Measurements from ENCODE around the gene TIMMDC1.

The TIMMDC1 gene

DNA sequence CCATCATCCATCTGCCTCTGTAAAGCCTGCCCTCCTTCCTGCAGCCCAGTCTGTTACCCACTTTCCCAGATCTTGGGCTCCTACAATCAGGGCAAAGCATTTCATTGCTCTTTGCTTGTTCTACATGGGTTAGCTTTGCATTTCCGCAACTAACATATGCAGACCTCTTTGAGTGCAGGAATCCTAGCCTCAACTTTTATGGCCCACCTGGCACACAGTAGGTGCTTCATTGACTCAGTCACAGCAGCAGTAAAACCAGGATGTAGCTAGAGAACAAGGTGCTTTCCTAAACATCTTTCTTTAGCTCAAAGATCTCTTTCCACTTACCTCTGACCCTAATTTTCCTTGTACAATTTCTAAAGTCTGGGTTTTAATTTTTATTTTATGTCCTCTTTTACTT is 57.6 kb downstream of the TIMMDC1 start:
- no peaks in the 10 kb centered on the region for H3K9me3 ChIP-seq
- no peak overlapping the region for H3K4me3 ChIP-seq (ENCODE audit: low read depth in 1 of 2, low read length in 1 of 2)
- H3K27ac ChIP-seq: no peak overlapping the region
- TF ChIP-seq, protein P1, sequence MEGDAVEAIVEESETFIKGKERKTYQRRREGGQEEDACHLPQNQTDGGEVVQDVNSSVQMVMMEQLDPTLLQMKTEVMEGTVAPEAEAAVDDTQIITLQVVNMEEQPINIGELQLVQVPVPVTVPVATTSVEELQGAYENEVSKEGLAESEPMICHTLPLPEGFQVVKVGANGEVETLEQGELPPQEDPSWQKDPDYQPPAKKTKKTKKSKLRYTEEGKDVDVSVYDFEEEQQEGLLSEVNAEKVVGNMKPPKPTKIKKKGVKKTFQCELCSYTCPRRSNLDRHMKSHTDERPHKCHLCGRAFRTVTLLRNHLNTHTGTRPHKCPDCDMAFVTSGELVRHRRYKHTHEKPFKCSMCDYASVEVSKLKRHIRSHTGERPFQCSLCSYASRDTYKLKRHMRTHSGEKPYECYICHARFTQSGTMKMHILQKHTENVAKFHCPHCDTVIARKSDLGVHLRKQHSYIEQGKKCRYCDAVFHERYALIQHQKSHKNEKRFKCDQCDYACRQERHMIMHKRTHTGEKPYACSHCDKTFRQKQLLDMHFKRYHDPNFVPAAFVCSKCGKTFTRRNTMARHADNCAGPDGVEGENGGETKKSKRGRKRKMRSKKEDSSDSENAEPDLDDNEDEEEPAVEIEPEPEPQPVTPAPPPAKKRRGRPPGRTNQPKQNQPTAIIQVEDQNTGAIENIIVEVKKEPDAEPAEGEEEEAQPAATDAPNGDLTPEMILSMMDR (IDR thresholded peaks at IDR 0.05): no peak
- H3K4me1 ChIP-seq (ENCODE audit: control insufficient read depth in 1 of 2, insufficient read depth in 1 of 2, low read depth in 1 of 2, low read length in 1 of 2): no peaks in the 10 kb centered on the region
- no peaks in the 10 kb centered on the region for H3K36me3 ChIP-seq
- no peaks in the 10 kb centered on the region for H3K27me3 ChIP-seq

DNA sequence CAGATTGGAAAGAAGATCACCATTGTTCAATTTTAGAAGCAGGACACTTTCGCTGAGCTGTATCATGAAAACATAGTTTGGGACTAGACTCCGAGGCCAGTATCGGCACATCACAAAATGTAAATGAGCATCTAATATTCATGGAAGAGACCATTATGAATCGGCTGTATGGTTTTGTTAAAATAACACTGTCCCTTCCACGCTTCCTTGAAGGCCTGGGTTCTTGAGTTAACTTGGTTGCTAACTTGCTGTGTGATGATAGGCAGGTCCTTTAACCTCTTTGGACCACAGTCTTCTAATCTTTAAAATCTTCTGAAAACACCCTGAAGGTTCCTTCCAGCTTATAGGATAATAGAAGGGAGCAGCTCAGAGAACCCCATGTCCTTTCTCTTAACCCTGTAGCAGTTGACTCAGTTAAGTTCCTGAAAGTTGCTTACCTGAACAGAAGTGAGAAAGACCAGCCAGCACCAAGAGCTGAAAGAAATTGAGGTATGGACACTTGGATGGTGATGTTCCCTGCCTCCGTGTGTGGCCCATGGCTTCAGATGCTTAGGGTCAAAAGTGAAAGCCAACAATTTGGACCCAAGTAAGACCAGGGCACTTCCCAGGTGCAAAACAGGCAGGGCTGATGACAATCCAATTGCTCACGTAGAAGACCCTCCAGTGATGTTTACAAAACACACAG is 59.0 kb downstream of the TIMMDC1 start:
- Histone ChIP-seq H3K4me1 (ENCODE audit: control insufficient read depth in 1 of 2, insufficient read depth in 1 of 2, low read depth in 1 of 2, low read length in 1 of 2) (no peaks in the 10 kb centered on the region), H3K9me3 (no peaks in the 10 kb centered on the region), H3K4me3 (ENCODE audit: low read depth in 1 of 2, low read length in 1 of 2) (no peak overlapping the region), H3K27ac (no peak overlapping the region), H3K27me3 (no peaks in the 10 kb centered on the region), H3K36me3 (no peaks in the 10 kb centered on the region)
- TF ChIP-seq, protein P1 (IDR thresholded peaks at IDR 0.05): no peak

- Histone ChIP-seq H3K27ac (no peak overlapping the region), H3K9me3 (no peaks in the 10 kb centered on the region), H3K27me3 (no peaks in the 10 kb centered on the region), H3K4me1 (ENCODE audit: control insufficient read depth in 1 of 2, insufficient read depth in 1 of 2, low read depth in 1 of 2, low read length in 1 of 2) (no peaks in the 10 kb centered on the region), H3K36me3 (no peaks in the 10 kb centered on the region), H3K4me3 (ENCODE audit: low read depth in 1 of 2, low read length in 1 of 2) (no peak overlapping the region)
- TF ChIP-seq, protein P1 (IDR thresholded peaks at IDR 0.05): no peak
Measured at GRCh38 chr3:119557877-119558269, 59.5 kb downstream of the TIMMDC1 start.

DNA sequence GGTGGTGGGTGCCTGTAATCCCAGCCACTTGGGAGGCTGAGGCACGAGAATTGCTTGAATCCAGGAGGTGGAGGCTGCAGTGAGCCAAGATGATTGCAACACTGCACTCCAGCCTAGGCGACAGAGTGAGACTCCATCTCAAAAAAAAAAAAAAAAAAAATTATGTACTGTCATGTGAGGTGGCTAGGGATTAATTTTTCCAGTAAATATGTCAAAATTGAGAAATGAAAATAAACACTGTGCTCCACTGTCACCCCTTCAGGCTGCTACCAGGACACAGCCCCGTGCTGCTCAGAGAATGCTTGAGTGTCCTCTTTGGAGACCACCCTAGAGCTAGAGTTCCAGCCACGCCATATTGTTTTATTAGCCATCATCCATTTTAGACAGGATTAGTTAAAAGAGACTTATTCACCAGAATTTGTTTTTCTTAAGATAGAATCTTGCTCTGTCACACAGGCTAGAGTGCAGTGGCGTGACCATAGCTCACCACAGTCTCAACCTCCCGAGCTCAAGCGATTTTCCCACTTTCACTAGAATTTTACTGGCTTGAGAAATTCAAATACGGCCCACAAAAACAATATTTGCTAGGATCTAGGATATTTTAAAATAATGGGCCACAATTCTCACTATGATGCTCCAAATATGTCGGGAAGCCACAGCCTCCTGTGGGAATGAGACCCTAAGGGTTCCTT is 60.4 kb downstream of the TIMMDC1 start:
- no peaks in the 10 kb centered on the region for H3K9me3 ChIP-seq
- no peak overlapping the region for H3K27ac ChIP-seq
- TF ChIP-seq, protein P1 (IDR thresholded peaks at IDR 0.05): no peak
- no peaks in the 10 kb centered on the region for H3K4me1 ChIP-seq (ENCODE audit: control insufficient read depth in 1 of 2, insufficient read depth in 1 of 2, low read depth in 1 of 2, low read length in 1 of 2)
- H3K36me3 ChIP-seq: no peaks in the 10 kb centered on the region
- no peaks in the 10 kb centered on the region for H3K27me3 ChIP-seq
- H3K4me3 ChIP-seq (ENCODE audit: low read depth in 1 of 2, low read length in 1 of 2): no peak overlapping the region

DNA sequence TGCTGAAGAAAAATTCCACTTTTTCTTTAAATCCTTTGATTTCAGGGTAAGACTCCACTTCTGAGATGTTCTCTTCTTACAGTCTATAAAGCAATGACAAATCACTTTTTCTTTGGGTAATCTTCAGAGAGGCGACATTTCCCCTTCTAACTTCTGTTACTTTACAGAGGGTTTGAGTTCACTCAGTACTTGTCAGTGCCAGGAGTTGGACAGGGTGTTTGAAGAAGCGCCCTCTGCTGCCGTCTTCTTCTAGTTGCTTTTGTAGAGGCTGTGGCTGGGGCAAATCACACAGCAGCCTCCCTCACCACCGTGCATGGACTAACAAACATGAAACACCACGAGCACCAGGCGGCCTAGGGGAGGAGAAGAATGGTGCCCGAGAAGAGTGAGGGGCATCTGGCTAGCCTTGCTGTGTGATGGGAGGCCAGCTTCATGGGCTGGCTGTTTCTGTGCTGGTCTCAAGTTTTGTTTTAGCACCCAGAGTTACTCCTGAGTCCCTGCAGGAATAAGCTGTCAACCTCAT is 61.2 kb downstream of the TIMMDC1 start, which contains the start of gene CD80:
Gene CD80, minus strand, starts transcription at position 174 of the 523 bp plus-strand sequence. CDS start 1,886 bp downstream, outside the sequence.
- Histone ChIP-seq H3K4me1 (ENCODE audit: control insufficient read depth in 1 of 2, insufficient read depth in 1 of 2, low read depth in 1 of 2, low read length in 1 of 2) (no peaks in the 10 kb centered on the region), H3K9me3 (no peaks in the 10 kb centered on the region), H3K27me3 (no peaks in the 10 kb centered on the region), H3K27ac (no peak within 1 kb of the TSS), H3K36me3 (no peaks in the 10 kb centered on the region), H3K4me3 (ENCODE audit: low read depth in 1 of 2, low read length in 1 of 2) (no peak within 1 kb of the TSS)
- TF ChIP-seq, protein P1 (IDR thresholded peaks at IDR 0.05): no peak
